HL-60/S4 treated with retinoic acid at 250 ng/mL for 4 days and 3 days (cell line): ENCODE data around the gene TCOF1.

Experiments
- in situ Hi-C: fragments of 300-500 bp; cut with MboI; formaldehyde crosslinking; loops from 2 replicates; pipeline ENCODE4 v1.7.0; 2022; ENCODE audit warnings: low sequenced_read_pairs

Gene TCOF1

DNA sequence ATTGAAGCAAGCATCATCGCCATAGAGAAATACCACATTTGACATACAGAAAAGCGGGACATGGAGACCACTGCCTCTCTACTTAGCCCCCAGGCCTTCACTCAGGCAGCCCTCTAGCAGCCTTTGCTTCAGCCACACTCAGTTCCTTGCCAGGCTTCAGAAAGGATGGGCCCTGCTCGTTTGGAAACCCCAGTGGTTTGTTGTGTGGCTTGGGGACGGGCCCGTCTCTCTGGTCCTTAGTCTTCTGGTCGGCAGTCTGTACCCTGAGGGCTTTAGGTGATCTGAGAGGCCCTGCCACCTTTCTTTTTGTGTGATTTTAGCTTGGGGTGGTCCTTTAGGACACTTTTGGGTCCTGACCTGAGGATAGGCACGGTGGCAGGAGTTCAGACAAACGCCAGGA, 33.7 kb upstream of the TCOF1 start:
- in situ Hi-C loops: no loop called here

DNA sequence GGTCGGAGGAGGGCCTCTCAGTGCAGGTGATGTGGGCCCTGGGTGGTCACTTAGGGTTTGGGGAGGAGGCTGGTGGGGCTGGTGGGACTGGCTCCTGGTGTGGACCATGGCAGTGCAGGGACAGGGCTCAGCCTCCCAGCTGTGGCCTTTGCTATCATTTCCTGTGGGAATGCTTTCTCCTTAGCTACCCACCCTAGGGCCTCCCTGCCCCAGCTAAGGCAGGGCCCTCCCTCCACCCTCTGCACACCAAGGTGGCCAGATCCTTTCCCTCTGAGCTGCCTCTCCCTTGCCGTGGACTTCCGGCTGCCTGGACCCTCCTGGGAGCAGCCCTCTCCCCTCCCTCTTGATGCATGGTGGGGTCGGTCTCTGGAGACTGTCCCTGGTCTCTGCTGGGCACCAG, 32.1 kb upstream of the TCOF1 start:
- in situ Hi-C loops: no loop called here

DNA sequence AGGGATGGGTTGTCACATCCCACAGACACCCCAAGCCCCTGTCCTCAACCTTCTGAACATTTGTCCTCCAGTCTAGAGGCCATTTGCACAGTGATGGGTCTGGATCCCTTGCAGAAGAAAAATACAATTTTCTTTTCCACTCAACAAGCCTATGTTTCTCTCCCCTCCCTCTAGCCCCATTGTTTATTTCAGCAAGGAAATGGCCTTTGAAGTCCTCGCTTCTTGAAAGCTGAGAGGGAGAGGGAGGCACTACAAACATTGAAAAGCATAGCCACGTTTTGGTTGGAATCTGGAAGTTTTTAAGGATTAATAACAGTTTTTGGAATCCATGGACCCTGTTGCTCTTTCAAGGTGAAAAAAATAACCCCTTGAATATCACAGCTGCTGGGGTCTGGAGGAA, 30.8 kb upstream of the TCOF1 start:
- in situ Hi-C loops: no loop called here

DNA sequence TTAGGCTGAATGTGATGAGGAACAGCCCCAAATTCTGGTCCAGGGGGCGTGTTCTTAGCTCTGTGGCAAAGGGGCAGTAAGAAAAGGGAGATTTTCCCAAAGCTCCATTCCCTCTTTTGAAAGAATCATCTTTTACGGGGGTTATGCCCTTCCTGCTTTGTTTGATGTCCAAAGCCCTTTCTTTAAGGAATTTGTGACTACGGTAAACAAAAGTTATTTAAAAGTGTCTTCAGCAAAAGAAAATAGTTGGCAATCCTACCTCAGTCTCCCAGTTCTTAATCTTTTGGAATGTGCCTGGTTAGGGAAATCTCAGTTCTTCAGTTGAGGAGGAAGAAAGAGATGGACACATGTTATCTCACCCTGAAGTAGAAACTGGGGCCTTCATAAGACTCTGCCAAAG, 30.4 kb upstream of the TCOF1 start:
- in situ Hi-C loops: no loop called here

DNA sequence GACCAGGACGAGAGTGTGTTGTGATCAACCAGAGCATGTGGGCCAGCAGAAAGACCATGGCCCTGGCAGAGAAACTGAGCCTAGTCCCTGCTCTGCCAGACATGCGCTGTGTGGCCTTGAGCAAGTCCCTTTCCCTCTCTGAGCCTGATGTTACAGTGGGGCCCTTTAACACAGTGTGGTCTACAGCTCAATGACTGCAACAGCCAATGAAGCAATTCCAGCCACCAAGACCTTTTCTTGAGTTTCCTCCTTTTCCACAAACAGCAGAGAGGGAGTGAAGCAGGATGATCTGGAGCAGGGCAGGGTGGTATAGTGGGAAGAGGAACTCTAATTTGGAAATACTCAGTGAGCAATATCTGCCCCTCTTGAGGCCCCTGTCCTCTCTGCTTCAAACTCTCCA, 29.0 kb upstream of the TCOF1 start:
- in situ Hi-C loops: no loop called here

DNA sequence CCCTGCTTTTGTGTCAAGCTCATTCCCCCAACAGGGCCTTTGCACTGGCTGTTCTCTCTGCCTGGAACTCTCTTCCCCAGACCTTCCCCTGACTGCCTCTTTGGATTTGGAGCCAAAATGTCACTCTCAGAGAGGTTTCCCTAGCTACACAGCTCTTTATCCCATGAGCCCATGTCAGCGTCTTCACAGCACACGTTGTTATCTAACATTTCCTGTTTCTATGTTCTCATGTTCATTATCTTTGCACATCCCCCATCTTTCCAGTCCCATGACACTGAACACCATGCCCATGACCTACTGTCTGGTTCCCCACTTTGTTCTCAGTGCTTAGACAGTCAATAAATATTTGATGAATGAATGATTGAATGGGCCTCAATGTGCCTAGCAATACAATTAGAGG, 28.5 kb upstream of the TCOF1 start:
- in situ Hi-C loops: no loop called here

DNA sequence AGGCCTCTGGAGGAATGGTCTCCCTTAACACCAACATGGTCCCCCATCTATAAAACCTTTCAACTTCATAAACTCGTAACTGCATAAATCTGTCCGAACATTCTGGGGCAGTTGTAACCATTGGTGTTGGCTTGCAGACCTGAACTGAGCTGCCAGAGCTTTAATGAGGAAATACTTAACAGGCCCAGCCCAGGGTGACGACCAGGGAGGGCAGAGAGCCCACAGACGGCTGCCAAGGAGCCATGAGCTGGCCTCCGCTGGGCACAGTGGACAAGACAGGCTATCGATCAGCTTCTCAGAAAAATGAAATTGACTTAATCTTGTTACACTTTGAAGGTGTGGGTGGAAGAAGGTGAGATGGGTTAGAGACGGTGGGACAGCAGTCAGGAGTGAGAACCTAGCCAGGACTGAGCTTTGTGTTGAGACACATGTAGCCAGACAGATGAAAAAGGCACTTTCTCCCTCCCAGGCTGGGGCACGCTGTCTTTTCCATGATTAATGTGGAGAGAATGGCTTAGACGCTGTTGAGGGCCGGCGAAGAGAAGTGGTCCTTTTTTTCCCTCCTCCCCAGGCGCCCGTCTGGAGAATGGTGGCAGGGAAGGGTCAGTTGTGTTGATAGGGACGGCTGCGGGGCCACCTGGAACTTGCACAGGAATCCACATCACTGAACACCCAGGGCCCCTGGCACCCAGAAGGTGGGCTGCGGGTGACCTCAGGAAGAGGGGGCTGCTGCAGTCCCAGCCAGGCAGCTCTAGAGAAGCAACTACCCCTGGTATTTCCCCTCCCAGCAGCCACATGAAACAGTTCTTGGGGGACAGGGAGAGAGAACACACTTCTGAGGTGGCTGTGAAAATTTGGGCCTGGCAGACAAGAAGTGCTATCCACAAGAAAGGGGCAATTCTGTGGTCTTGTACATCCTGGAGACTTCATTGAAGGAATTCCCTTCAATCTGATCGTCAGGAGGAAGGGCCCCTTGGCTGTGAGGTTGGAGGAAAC, 27.3 kb upstream of the TCOF1 start:
- in situ Hi-C loops: no loop called here

DNA sequence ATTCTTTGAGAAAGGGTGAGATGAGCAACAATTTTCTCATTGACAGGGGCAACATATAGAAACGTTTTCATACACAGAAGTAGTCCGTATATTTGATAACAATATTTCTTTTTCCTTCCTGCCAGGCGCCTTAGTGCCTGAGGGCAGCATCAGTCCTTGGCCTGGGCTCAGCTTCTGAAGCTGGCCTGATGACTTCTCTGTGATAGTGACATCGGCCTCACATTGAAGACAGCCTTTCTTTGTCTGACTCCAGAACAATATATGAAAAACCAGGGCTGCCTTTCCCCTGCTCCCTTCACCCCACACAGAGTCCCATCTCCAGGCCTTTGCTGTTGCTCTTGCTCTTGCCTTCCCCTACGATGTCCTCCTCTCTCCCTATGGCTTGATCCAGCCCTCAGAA, 24.1 kb upstream of the TCOF1 start:
- in situ Hi-C loops: no loop called here

DNA sequence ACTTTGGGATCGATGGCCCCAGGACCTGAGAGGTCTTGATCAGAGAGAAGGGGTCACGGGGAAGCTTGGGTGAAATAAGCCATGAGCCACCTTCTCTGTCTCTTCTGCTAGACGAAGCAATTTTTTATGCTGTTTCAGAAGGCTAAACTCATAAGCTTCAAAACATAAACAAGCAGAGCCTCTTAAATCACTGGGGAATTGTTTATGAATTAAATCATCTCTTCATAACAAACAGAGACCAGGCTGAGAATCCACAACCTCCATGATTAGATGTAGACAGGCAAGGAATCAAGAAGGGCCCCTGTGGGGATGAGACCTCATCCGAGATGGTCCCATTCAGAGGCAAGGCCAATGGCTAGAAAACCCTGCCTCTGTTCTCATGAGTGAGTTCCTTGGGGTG, 21.7 kb upstream of the TCOF1 start:
- in situ Hi-C loops: no loop called here

DNA sequence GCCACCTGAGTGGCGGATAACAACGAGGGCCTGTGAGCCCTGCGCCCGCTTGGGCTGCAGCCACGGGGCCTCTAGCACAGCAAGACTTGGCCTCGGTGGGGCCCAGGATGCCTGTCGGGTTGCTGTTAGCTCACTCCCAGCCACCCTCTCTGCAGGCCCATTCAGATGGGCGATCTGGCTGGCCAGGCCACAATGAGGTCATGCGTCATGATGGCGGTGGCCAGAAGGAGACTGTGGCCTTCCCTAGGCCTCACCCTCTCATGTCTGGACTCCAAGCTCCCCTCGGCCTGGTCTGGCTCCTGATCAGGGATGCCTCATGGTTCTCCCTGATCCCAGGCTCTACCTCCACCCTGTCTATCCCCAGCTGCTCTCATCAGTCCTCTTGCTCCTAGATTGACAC, 19.0 kb upstream of the TCOF1 start:
- in situ Hi-C loops: no loop called here

DNA sequence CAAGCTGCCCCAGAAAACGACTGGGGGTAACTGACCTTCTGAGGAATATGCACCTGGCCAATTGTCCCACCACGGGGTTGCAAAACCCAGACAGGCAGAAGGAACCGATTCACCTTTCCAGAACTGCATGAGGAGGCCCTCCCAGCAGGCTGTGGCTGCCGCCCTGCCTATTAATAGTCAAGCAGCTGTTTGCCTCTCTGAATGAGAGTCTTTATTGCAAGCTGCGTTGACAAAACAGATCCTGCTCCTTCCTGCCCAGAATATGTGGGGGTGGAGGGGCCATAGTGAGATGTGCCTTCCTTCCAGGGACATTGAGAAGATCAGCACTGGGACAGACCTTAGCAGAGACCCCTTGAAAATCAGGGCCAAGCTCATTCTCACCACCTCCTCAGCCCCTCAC, 18.3 kb upstream of the TCOF1 start:
- in situ Hi-C loops: no loop called here

DNA sequence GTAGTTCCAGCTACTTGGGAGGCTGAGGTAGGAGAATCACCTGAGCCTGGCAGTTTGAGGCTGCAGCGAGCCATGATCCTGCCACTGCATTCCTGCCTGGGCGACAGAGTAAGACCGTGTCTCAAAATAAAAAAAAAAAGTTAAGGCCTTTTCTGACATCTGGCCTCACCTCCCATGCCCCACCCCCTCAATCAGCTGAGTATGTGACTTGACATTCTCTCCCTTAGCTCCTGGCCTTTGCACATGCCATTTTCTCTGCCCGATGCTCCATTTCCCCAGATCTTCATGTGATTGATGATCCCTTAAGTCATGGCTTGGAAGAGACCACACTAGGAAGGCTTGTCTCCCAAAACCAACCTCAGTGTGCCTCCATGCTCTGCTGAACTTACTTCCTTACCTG, 17.7 kb upstream of the TCOF1 start:
- in situ Hi-C loops: no loop called here

DNA sequence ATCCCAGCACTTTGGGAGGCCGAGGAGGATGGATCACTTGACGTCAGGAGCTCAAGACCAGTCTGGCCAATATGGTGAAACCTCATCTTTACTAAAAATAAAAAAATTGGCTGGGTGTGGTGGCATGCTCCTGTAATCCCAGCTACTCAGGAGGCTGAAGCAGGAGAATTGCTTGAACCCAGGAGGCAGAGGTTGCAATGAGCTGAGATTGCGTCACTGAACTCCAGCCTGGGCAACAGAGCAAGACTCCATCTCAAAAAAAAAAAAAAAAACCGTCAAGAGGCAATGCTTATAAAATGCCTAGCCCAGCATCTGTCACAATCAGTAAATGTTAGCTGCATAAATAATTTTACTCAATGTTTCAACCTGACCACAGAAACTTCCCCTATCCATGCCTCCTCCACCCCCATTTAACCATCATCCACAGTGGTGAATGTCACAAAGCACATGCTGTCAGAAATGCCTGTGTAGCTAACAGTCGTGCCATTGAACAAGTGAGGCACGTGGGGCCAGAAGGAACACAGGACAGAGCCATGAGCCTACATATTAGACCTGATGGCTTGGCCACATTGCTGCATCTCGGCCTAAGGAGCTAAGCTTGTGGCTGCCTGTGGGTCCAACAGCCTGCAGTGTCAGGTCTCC, 16.8 kb upstream of the TCOF1 start:
- in situ Hi-C loops: no loop called here

DNA sequence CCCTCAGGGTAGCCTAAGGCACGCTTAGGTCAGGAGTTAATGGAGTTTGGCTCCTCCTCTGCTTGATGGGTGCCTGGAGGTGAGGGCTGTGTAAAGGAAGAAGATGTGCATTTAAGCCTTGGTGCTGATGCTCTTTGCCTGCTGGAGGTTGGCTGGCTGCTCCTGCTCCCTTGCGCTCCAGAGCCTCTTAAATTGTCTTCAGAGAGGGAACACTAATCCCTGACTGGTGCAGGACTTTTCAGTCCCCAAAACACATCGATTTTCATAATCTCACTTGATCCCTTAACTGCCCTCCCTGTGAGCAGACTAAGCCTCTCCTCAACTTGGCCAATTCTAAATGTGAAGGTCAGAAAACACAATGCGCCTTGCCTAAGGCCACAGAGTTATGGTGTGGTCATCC, 16.2 kb upstream of the TCOF1 start:
- in situ Hi-C loops: no loop called here

DNA sequence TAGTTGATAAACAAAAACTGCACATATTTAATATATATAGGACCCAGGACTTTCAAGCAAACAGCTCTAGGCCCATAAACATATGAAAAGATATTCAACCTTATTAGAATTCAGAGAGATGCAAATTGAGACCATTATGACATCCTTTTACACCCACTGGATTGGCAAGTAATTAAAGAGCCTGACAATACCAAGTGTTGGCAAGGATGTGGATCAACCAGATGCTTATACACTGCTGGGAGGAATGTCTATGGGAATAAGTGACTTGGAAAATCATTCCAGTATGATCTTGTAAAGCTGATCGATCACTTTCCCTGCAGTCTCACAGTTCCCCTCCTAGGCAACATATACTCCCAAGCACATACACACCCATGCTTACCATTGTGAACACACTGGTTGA, 15.5 kb upstream of the TCOF1 start:
- in situ Hi-C loops: no loop called here

DNA sequence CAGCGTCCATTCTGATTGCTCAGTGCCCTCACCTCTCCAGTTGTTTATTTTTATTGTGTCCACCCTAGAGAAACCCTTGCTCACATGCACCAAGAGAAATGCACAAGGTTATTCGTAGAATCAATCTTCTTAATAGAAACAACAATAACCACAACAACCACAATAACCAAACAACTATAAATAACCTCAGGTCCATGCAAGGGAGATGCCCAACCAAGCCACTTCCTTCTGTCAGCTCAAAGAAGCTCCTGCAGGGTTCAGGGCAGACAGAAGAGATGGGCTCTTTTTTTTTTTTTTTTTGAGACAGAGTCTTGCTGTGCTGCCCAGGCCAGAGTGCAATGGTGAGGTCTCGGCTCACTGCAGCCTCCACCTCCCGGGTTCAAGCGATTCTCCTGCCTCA, 14.9 kb upstream of the TCOF1 start:
- in situ Hi-C loops: no loop called here

DNA sequence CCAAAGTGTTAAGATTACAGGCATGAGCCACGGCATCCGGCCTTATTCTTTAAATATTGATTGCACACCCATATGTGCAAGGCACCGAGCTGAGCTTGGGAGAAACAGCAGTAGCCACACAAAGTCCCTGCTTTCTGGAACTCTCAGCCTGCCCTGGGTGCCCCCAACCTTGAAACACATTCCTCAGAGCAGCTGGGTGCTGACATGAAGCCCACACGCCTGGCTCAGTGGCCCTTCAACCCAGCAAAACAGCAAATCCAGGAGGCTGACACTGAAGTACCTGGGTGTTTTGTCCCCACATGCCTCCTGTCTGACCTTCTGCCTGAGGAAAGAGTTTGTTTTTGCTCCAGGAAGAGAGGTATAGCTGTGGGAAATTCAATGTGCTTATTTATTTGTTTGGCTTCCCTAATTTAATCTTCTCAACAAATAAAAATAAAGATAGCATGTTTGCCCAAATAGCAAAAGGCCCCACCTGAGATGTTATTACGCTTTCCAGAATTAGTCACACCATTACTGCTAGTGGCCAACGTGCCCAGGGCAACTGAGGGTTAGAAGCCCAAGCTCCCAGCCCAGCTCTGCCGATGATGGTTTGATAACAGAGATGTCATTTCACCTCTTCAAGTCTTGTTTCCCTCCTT, 13.4 kb upstream of the TCOF1 start:
- in situ Hi-C loops: no loop called here

DNA sequence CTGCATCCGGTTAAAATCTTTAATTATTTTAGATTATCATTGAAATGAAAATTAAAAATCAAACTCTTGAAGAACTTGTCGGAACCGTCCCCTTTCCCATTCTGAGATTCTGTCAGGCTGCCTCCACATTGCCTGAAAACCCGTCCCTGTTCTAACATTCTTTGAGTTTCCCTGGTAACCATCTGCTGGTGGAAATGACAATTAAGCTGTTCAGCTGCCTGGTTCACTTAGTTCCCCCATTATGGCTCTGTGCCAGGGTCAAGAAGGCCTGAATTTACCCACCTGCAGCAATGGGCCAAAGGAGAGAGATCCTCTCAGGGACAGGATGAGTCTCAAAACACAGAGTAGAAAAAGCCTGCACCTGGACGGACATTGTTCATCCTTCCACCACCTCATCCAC, 11.8 kb upstream of the TCOF1 start:
- in situ Hi-C loops: no loop called here

DNA sequence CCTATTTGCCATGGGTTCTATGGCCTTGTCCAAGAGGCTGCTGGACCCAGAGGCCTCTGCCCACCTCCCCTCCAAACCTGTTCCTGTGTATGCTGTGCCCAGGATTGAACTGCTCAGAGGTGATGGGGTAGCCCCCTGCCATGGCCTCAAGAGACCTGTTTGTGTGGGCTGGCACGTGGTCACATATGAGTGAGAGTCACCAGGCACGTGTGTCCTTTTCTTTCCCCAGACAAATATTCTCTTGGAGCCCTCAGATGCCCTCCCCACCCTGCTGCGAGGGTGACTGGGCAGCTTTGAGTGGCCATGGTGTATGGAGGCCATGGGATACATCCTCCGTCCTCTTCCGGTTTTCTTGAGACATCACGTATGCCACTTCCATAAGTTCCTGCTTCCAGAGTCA, 10.9 kb upstream of the TCOF1 start:
- in situ Hi-C loops: no loop called here

DNA sequence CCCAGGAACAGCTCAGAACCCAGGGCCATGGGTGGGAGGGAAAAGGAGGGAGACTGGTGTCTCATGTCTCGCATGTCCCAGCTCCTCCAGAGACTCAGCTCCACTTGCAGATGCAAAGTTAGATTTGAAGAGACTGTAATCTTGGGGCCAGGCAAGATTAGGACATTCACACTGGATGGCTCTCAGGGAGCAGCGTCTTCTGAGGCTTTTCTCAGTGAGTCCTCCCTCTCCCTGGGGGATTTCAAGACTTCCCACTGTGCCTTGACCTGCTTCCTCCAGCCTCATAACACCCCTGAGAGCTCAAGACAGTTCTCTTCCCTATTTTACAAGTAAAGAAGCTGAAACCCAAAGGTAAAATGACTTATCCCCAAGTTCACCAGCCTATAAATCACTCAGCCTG, 10.5 kb upstream of the TCOF1 start:
- in situ Hi-C loops: no loop called here

DNA sequence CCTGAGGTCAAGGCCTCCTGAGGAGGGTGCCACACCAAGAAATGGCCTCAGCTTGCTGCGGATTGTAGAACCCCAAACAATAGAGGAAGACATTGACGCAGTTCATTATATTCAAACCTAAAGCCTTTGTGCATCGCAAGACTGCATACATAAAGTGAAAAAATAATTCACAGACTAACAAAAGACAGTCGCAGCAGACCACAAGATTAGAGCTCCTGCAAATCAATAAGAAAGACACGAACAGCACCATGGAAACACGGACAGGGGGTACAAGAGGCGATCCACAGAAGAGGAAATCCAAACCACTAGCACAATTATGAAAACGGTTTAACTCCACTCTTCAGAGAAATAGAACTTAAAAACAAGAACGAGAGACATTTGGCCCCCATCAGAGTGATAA, 10.0 kb upstream of the TCOF1 start:
- in situ Hi-C loops: no loop called here

DNA sequence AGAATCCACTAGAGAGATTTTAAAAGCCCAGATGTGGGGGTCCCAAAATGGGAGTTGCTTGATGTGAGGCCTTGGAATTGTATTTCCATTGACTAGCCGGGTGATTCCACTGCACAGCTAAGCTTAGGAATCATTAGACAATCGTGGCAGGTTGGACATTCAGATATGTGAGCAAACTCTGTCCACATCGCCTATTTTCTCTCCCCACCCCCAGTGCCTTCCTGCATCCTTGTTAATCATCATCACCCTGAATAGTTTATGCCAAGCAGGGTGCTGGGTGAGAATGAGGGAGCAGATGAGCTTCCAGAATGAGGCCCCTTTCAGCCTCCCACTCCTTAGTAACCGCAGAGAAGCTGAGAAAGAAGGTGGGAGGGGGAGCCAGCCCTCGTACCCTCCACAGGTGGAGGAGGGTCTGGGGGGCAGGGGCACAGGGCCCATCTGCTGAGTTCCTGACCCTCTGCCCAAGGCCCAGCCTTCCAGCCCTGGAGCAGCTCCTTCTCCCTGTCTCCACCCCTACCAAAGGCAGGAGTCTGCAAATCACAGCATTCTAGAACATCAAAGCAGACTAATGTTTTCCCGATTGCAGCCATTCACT, 7.7 kb upstream of the TCOF1 start:
- in situ Hi-C loops: no loop called here
